Femur (tissue), 1 donor: Measurements from ENCODE around the gene TSGA10IP.

Source experiments
- DNase-seq: peaks from one replicate; pipeline ENCODE4 v3.0.0-alpha.2; 2017

The TSGA10IP gene

DNA sequence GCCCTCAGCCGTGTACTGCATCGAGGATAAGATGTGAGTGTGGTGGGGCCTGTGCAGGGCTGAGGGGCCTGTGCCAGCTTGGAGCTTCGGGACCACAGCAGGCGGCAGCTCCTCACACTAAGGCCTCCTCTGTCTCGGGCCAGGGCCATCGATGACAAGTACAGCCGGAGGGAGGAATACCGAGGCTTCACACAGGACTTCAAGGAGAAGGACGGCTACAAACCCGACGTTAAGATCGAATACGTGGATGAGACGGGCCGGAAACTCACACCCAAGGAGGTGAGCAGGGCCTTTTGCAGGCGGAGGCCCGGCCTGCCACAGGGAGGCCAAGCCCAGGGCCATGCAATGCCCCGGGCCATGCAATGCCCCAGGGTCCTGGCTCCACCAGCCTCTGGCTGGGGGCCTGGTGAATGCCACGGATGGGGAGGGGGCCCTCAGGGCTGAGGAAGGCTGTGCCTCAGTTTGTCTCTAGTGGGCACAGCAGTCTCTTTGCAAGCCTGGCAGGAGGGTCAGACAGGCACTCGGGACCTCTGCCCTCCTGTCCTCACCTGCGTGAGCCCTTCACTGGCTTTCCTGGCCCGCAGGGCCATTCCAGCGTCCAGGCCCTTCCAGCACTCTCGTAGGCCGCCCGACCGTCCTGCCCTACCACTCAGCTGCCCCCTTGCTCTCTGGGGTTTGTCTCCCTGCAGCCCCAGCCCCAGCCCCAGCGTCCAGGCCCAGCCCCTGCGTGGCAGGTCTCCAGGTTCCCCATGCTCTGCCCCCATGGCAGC is 32.5 kb downstream of the TSGA10IP start:
- DNase-seq, result no peak

- no peak for DNase-seq
Observed at GRCh38 chr11:65978391-65979238, 33.3 kb downstream of the TSGA10IP start.

GRCh38 chr11:65979261-65979759 is 34.0 kb downstream of the TSGA10IP start:
- DNase-seq, result no peak

GRCh38 chr11:65981101-65981740 is 35.9 kb downstream of the TSGA10IP start:
- DNase-seq, result no peak

DNA sequence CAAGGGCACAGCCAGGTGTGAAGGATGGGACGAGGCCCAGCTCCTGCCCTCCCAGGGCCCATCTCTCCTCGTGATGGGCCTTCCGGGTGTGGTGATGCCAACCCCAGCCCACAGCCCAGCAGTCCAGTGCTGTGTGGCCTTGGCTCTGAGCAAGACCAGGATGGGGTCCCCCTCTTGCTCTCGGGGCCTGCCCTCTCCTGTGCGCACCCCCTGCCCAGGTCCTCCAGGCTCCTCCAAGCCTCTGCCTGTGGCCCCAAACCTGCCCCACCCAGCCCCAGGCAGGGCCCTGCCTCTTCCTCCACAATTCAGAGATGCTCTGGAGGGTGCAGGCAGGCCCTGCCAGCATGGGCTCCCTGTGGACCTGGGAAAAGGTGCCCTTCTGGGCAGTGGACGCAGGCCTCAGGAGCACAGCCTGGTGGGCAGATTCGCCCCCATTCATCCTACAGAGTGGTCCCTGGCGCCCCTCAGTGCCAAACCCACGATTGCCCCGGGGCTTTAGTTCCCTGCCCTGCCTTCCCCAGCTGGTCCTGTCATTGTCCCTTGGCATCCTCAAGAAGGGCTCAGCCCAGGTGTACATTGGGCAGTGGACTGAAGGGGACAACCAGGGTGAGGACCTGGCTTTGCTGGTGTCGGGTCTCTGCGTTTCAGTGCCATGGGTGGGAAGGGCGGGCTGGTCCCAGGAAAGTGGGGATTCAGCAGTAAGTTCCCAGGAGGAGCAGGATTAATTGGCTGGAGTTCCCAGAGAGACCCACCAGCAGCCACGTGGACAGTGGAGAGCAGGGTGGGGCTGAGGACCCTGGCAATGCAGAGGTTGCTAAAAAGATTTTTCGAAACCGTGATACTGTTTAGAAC is 36.9 kb downstream of the TSGA10IP start:
- DNase-seq, result no peak

GRCh38 chr11:65982824-65983588 is 37.7 kb downstream of the TSGA10IP start:
- DNase-seq, result no peak

DNA sequence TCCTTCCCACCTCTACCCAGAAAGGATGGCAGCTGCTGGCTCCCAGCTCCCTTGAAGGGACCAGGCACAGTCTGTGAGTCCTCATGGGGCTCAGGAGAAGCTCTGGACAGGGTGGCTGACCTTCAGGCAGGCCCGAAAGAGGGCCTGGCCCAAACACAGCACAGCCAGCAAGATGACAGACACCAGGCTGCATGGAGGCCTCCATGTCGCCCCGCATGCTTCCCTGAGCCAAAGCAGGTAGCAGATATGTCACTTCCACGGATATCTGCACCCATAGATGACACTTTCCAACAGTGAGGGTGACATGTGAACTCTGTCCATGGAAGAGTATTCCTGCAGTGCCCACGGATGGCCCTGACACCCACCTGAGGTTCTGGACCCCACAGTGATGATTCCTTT is 38.3 kb downstream of the TSGA10IP start:
- no peak for DNase-seq

DNA sequence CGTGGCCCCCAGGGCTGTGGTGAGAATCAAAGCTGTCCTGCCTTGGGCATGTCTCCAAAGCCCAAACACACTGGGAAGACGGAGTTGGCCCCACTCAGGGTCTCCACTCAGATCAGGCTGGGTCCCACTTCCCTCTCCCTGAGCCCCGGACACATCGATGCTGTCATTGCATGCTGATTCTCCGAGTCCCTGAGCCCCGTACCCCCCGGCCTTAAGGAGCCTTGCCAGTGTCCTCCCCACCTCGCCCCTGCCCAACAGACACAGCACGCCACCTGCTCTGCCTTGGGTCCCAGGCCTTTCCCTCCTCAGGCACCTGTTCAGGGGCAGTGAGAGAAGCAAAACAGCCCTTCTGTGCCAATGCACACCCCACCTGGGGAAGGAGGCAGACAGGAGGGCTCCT is 42.1 kb downstream of the TSGA10IP start:
- DNase-seq, result no peak

GRCh38 chr11:65988791-65989592 is 43.7 kb downstream of the TSGA10IP start:
- DNase-seq, result peak; percentile 95

DNA sequence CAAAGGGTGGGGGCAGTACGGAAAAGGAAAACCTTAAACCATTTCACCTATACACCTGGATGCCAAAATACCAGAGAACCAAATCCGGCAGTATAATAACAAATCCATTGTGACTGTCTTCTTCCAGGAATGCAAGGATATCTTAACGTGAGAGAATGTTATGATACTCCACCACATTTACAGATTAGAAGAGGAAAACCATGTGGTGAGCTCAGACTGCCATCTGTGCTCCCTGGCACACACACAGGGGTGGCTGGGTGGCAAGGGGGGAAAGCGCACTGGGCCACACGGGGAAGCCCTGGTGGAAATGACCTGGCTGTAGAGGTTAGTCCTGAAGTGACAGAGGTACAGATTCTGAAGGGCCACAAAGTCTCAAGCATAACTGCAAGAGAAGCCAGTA is 46.8 kb downstream of the TSGA10IP start:
- DNase-seq, result no peak

DNA sequence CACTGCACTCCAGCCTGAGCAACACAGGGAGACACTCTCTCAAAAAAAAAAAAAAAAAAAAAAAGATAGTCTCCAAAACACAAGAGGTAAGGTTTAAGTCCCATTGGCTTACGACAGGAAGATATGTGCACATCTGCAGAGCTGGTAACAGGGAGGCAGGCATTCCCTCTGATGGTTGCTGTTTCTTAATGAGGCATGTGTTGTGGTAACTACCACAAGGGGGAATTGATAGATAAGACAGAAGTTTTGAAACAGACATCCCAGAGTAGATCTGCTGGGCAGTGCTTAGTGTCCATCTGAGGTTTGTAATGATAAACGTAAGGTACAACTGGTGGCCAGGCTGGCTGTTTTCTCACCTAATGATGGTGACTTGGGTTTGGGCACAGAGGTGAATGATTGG is 52.0 kb downstream of the TSGA10IP start:
- DNase-seq, result no peak

DNA sequence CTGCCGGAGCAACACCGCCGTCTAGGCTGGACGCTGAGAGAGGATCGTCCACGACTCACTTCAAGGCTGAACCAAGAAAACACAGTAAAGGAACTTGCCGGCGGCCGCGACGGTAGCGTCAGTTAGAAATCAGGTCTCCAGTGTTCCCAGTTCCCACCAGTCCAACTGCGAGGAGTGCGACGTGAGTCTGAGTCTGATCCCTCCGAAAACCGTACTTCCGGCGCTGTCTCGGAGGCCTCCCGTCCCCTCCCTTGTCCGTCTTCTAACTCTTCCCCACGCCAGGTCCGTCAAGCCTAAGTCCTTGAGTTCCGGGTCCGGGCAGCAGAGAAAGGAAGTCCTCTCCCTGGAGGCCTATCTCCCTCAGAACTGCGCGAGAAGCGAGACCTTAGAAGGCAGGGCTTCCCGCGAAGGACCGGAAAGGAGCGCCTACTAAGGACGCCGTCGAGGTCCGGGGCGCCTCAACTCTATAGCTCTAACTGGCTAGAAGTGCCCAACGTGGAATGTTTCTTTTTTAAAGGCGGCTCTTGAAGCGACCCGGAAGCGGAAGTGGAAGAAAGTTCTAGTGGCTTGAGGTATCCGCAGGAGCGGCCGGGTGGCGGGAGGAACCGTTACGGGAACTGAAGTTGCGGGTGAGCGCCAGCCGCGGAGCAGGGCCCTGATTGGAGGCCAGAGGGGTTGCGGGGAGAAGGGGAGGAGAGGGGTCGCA is 56.8 kb downstream of the TSGA10IP start, which contains the start of the genes BANF1 and EIF1AD:
Gene BANF1 (plus strand): TSS at position 562 of the 706 bp plus-strand sequence. CDS start 748 bp downstream, outside the sequence.
Gene EIF1AD (minus strand): TSS at position 216 of the 706 bp plus-strand sequence. CDS start 1,768 bp downstream, outside the sequence.
- DNase-seq, result peak; percentile 97

DNA sequence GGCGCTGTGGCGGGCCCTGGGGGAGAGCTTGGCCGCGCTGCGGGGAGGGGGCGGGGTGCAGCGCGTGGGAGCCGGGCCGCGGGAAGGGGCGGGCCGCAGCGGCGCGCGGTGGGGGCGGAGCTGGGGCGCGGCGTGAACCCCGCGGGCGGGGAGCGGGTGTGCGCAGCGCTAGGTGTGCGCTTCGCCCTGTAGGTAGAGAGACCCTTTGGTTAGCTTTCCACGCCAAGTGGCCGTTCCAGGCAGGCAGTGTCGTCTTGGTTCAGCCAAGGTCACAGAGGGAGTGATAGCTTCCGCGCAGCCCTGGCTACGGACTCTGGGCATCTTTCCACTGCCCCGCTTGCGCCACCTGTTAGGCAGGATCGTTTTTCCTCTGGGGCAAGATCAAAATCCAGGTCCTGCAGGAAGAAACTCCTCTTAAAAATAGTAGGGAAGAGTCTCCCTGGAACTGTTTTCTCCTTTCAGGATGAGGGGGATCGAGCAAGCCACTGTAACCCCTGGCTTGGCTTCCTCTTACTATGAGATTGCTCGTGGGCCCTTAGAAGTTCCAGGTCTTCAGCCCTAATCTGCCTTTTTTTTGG is 57.5 kb downstream of the TSGA10IP start:
- peak; percentile 62 for DNase-seq

GRCh38 chr11:66003291-66003690 is 58.0 kb downstream of the TSGA10IP start:
- DNase-seq, result no peak

GRCh38 chr11:66004186-66004585 is 58.9 kb downstream of the TSGA10IP start:
- DNase-seq, result no peak

GRCh38 chr11:66006134-66006890 is 61.0 kb downstream of the TSGA10IP start:
- DNase-seq, result no peak

DNA sequence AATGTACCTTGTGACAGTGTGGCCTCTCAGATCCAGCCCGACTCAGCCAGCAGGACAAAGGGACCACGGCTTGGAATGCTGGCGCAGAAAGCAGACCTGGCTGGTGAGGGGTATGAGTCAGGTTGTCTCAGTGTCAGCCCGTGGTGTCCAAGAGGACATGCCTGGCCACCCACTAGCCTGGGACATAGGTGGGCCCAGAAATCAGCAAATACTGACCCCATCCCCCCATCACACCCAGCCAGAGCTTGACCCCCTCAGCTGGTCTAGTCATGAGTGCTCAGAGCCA is 61.6 kb downstream of the TSGA10IP start:
- no peak for DNase-seq

DNA sequence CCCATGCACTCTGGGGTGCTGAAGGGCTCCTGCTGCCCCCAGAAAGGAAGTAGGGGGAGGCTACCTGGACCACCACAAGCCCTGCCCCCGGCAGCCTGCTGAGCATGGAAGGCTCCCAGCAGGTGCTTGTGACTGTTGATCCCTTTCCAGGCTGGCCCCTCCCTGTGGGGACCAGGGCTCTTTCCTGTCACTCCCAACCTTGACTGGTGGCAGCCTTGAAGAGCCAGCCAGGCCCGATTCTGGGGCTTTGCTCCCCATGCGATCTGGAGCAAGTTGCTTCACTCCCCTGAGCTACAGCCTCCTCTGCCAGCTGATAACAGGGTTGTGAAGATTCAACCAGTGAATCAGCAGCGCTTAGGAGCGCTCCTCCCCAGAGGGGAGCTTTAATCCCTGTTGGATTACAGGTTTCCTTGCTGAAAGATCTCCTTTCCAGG is 61.9 kb downstream of the TSGA10IP start:
- no peak for DNase-seq

DNA sequence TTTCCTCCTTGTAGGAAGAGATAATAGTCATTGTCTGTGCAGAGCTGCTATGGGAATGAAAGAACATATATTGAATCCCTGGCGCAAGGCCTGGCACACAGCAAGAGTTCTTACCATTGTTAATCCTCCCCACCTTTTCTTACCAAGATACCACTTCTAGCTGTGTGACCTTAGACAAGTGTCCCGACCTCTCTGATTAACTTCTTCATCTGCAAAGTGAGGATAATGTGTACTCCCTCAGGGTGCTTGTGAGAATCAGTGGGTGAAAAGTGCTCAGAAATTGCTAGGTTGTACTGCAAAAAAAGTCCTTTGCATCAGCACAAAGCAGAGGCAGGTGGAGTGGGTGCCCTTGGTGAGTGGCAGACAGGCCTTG is 62.8 kb downstream of the TSGA10IP start:
- no peak for DNase-seq
